Brain microvascular endothelial cell (primary cell): Measurements from ENCODE around the gene SMOC1.
"Not testable (repeated sequence)": the region's sequence is repeated elsewhere in the genome, so short reads cannot be mapped to it uniquely, and the experiment has no call there.

ENCODE experiments used
- DNase-seq: peaks from one replicate; pipeline ENCODE4 v3.0.0-alpha.2; 2020
- H3K27ac ChIP-seq: fragments of 250-450 bp; sonication (Bioruptor Pico); 2 replicates; pipeline ENCODE4 v1.5.1; 2020; ENCODE audit warnings: mild to moderate bottlenecking, moderate library complexity
- H3K27me3 ChIP-seq: fragments of 250-450 bp; sonication (Bioruptor Pico); replicated peaks from 2 replicates; pipeline ENCODE4 v1.5.1; 2020; ENCODE audit warnings: mild to moderate bottlenecking
- H3K36me3 ChIP-seq: fragments of 250-450 bp; sonication (Bioruptor Pico); replicated peaks from 2 replicates; pipeline ENCODE4 v1.5.1; 2020; ENCODE audit warnings: mild to moderate bottlenecking
- H3K4me3 ChIP-seq: 2 replicates; pipeline ENCODE4 v1.5.1; 2011; ENCODE audit warnings: low read depth, mild to moderate bottlenecking, control low read depth, low read length, moderate library complexity
- in situ Hi-C: cut with HindIII; loops from 2 replicates; pipeline ENCODE4 v1.10.0; 2017; ENCODE audit warnings: low sequenced_read_pairs, low pct_ligation_motif_present
- TF ChIP-seq, protein P1 (sequence below): IDR thresholded peaks from 2 replicates; pipeline ENCODE4 v1.5.1; 2011; ENCODE audit warnings: low read depth, mild to moderate bottlenecking, moderate library complexity, low read length, control low read depth, inconsistent platforms; ENCODE audit errors: missing control alignments

Gene SMOC1

GRCh38 chr14:69895109-69895508 lies 15.9 kb downstream of the SMOC1 start:
- Histone ChIP-seq H3K27me3 (no peaks in the 10 kb centered on the region), H3K27ac (no peak overlapping the region), H3K4me3 (no peak overlapping the region), H3K36me3 (no peaks in the 10 kb centered on the region)
- in situ Hi-C loops, result no loop called here
- TF ChIP-seq, protein P1, sequence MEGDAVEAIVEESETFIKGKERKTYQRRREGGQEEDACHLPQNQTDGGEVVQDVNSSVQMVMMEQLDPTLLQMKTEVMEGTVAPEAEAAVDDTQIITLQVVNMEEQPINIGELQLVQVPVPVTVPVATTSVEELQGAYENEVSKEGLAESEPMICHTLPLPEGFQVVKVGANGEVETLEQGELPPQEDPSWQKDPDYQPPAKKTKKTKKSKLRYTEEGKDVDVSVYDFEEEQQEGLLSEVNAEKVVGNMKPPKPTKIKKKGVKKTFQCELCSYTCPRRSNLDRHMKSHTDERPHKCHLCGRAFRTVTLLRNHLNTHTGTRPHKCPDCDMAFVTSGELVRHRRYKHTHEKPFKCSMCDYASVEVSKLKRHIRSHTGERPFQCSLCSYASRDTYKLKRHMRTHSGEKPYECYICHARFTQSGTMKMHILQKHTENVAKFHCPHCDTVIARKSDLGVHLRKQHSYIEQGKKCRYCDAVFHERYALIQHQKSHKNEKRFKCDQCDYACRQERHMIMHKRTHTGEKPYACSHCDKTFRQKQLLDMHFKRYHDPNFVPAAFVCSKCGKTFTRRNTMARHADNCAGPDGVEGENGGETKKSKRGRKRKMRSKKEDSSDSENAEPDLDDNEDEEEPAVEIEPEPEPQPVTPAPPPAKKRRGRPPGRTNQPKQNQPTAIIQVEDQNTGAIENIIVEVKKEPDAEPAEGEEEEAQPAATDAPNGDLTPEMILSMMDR, result no peak
- no peak for DNase-seq

GRCh38 chr14:69896080-69896479 lies 16.9 kb downstream of the SMOC1 start:
- Histone ChIP-seq H3K27ac (no peak overlapping the region), H3K4me3 (no peak overlapping the region), H3K36me3 (no peaks in the 10 kb centered on the region), H3K27me3 (no peaks in the 10 kb centered on the region)
- in situ Hi-C loops, result no loop called here
- TF ChIP-seq, protein P1, result no peak
- DNase-seq, result no peak

DNA sequence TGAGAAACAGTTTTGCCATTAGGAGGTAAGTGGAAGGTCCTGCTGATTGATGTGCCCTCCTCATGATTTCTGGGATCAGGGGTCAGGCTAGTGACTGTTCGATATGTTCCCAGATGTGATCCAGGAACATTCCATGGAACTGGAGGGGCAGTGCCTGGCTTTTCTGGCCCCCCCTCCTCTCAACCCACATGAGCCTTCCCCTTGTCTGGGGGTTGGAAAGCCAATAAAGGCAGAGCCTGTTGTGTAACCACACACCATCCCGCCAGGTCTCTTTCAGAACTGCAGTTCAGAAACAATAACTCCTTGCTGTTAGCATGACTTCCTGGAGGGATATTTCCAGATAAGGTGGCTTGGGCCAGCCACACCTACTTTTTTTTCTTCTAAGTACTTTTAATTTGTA lies 17.8 kb downstream of the SMOC1 start:
- TF ChIP-seq, protein P1, result no peak
- no peak overlapping the region for H3K4me3 ChIP-seq
- H3K27me3 ChIP-seq, result no peaks in the 10 kb centered on the region
- in situ Hi-C loops, result no loop called here
- H3K27ac ChIP-seq, result no peak overlapping the region
- no peaks in the 10 kb centered on the region for H3K36me3 ChIP-seq
- DNase-seq, result no peak

GRCh38 chr14:69900603-69901002 lies 21.4 kb downstream of the SMOC1 start:
- no peak for DNase-seq
- no peak overlapping the region for H3K27ac ChIP-seq
- TF ChIP-seq, protein P1, result no peak
- in situ Hi-C loops, result no loop called here
- no peak overlapping the region for H3K4me3 ChIP-seq
- H3K27me3 ChIP-seq, result no peaks in the 10 kb centered on the region
- no peaks in the 10 kb centered on the region for H3K36me3 ChIP-seq

- in situ Hi-C loops, result no loop called here
- no peaks in the 10 kb centered on the region for H3K36me3 ChIP-seq
Observed at GRCh38 chr14:69901113-69901951, 22.1 kb downstream of the SMOC1 start.

DNA sequence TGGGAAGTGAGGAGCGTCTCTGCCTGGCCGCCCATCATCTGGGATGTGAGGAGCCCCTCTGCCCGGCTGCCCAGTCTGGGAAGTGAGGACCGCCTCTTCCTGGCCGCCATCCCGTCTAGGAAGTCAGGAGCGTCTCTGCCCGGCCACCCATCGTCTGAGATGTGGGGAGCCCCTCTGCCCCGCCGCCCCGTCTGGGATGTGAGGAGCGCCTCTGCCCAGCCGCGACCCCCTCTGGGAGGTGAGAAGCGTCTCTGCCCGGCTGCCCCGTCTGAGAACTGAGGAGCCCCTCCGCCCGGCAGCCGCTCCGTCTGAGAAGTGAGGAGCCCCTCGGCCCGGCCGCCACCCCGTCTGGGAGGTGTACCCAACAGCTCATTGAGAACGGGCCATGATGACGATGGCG lies 23.8 kb downstream of the SMOC1 start:
- in situ Hi-C loops, DNase-seq, H3K27me3 ChIP-seq, H3K4me3 ChIP-seq, H3K36me3 ChIP-seq, H3K27ac ChIP-seq: not testable (repeated sequence)

More at GRCh38 chr14:69901113-69901951, 22.1 kb downstream of the SMOC1 start:
- Histone ChIP-seq H3K27me3 (no peaks in the 10 kb centered on the region), H3K27ac (no peak overlapping the region), H3K4me3 (no peak overlapping the region)
- DNase-seq, result peak; percentile 18
- TF ChIP-seq, protein P1, result no peak
